Mesothelial cell of epicardium (in vitro differentiated cells): ENCODE measurements around the gene SENP2. TPM values are rescaled to one million over a fixed set of nuclear protein-coding genes. Genes with fewer than 3 reads are reported as not detected.
"Not testable (repeated sequence)": the region's sequence is repeated elsewhere in the genome, so short reads cannot be mapped to it uniquely, and the experiment has no call there.

Experiments used
- DNase-seq, 2 experiments: peaks; one replicate each; pipeline ENCODE4 v3.0.0; 2021; ENCODE audit warnings: low spot score in 2 of 2; ENCODE audit not compliant: unreplicated experiment in 2 of 2
- H3K27ac Mint-ChIP-seq: 2 replicates; pipeline ENCODE4 v1.8.0; 2021; ENCODE audit warnings: mixed read lengths
- H3K27me3 Mint-ChIP-seq: 2 replicates; pipeline ENCODE4 v1.8.0; 2021; ENCODE audit warnings: low read depth, mixed read lengths
- H3K36me3 Mint-ChIP-seq: 2 replicates; pipeline ENCODE4 v1.8.0; 2021; ENCODE audit warnings: mixed read lengths
- H3K4me1 Mint-ChIP-seq: 2 replicates; pipeline ENCODE4 v1.8.0; 2021; ENCODE audit warnings: mixed read lengths
- H3K4me3 Mint-ChIP-seq: 2 replicates; pipeline ENCODE4 v1.8.0; 2021; ENCODE audit warnings: mild to moderate bottlenecking, moderate library complexity, mixed read lengths
- H3K9me3 Mint-ChIP-seq: 2 replicates; pipeline ENCODE4 v1.8.0; 2021; ENCODE audit warnings: mixed read lengths
- total RNA-seq: library from RNA; stranded (reverse); gene quantifications from 3 replicates; pipeline ENCODE4 v1.2.1, GENCODE V29; 2021
- TF ChIP-seq, protein P1 (sequence below): fragments of 200-600 bp; sonication (generic); IDR thresholded peaks from one replicate; pipeline ENCODE4 v1.5.0; 2021; ENCODE audit warnings: antibody characterized with exemption; ENCODE audit not compliant: unreplicated experiment

SENP2 gene
- total RNA-seq, 1 donor from 2014 or later: 40.2 TPM

DNA sequence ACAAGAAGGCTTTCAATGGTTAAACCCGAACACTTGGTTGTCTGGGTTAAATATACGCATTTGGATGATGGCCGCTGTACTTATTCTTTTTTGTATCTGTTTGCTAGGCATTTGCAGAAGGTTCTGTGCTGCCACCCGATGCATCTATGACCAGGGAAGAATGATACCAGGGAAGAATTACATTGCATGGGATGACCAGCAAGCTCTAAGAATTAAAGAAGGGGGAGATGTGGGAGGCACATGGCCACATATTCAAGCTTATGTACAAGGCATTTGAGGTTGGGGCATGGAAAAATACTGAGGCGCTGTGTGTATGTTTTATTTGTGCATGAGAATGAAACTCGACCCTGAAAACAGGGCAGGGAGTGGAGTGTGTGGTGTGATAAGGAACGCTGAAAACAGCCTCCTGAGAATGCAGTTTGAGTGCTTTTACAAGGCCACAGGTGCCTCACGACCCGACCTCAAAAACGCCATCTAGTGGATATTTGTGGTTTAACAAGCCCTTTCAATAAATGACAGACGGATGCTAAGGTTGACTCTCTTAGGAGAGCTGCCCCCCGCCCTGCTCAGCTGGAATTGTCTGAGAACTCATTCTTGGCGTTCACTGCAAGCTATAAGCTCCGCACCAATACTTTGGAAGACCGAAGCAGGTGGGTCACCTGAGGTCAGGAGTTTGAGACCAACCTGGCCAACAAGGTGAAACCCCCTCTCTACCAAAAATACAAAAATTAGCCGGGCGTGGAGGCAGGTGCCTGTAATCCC is 10.8 kb upstream of the SENP2 start:
- not testable (repeated sequence) for H3K36me3 Mint-ChIP-seq, DNase-seq, H3K27me3 Mint-ChIP-seq, H3K4me1 Mint-ChIP-seq, H3K4me3 Mint-ChIP-seq
- H3K27ac Mint-ChIP-seq: peak overlapping the region; percentile 13
- H3K9me3 Mint-ChIP-seq: peaks cover 20% of the 10 kb centered on the region
- TF ChIP-seq, protein P1, sequence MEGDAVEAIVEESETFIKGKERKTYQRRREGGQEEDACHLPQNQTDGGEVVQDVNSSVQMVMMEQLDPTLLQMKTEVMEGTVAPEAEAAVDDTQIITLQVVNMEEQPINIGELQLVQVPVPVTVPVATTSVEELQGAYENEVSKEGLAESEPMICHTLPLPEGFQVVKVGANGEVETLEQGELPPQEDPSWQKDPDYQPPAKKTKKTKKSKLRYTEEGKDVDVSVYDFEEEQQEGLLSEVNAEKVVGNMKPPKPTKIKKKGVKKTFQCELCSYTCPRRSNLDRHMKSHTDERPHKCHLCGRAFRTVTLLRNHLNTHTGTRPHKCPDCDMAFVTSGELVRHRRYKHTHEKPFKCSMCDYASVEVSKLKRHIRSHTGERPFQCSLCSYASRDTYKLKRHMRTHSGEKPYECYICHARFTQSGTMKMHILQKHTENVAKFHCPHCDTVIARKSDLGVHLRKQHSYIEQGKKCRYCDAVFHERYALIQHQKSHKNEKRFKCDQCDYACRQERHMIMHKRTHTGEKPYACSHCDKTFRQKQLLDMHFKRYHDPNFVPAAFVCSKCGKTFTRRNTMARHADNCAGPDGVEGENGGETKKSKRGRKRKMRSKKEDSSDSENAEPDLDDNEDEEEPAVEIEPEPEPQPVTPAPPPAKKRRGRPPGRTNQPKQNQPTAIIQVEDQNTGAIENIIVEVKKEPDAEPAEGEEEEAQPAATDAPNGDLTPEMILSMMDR: peak; percentile 67

GRCh38 chr3:185582236-185582635 is 3.9 kb upstream of the SENP2 start:
- no peak overlapping the region for H3K27ac Mint-ChIP-seq
- DNase-seq: no peak

DNA sequence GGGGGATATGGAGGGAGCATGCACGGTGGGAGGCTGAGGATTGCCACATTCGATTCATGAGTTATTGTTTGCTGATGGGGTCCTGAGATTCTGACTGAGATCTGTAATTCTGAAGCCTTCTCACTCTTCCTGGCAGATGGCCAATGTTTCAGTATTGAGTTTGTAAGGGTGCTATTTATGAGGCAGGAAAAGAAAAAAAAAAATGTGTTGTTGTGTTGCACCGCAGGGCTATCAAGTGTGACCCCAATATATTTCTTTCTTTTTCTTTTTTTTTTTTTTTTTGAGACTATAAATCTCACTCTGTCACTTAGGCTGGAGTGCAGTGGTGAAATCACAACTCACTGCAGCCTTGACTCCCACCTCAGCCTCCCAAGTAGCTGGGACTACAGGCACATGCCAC is 3.2 kb upstream of the SENP2 start:
- no peak overlapping the region for H3K4me3 Mint-ChIP-seq
- no peak overlapping the region for H3K27ac Mint-ChIP-seq
- H3K4me1 Mint-ChIP-seq: peaks cover 15% of the 10 kb centered on the region
- no peak for DNase-seq
- no peaks in the 10 kb centered on the region for H3K9me3 Mint-ChIP-seq
- peaks cover 15% of the 10 kb centered on the region for H3K27me3 Mint-ChIP-seq
- TF ChIP-seq, protein P1: no peak
- no peaks in the 10 kb centered on the region for H3K36me3 Mint-ChIP-seq

More at GRCh38 chr3:185582236-185582635, 3.9 kb upstream of the SENP2 start:
- Mint-ChIP-seq H3K4me1 (peaks cover 15% of the 10 kb centered on the region), H3K27me3 (peaks cover 15% of the 10 kb centered on the region), H3K36me3 (no peaks in the 10 kb centered on the region), H3K4me3 (no peak overlapping the region), H3K9me3 (no peaks in the 10 kb centered on the region)
- TF ChIP-seq, protein P1: no peak

DNA sequence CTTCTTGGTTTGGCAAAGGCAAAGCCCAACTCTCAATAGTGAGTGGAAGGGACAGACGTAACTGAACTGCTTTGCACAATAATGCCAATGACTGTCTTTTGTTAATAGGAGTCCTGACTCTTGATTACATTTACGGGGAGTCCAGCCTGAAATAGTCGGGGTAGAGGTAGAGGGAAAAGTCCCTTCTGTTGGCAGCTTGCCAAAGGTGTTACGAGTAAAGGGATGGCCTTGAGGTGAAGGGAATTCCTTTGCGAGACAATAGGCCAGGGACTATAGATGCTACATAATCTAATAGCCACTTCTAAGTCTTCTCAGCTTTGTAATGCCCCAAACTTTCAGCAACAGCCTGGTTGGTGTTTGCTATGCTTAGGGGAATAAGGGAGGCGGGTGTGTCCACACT is 2.2 kb upstream of the SENP2 start:
- Mint-ChIP-seq H3K4me1 (peaks cover 22% of the 10 kb centered on the region), H3K4me3 (no peak overlapping the region), H3K27me3 (peaks cover 15% of the 10 kb centered on the region), H3K9me3 (no peaks in the 10 kb centered on the region), H3K36me3 (no peaks in the 10 kb centered on the region), H3K27ac (no peak overlapping the region)
- TF ChIP-seq, protein P1: no peak
- DNase-seq: no peak

DNA sequence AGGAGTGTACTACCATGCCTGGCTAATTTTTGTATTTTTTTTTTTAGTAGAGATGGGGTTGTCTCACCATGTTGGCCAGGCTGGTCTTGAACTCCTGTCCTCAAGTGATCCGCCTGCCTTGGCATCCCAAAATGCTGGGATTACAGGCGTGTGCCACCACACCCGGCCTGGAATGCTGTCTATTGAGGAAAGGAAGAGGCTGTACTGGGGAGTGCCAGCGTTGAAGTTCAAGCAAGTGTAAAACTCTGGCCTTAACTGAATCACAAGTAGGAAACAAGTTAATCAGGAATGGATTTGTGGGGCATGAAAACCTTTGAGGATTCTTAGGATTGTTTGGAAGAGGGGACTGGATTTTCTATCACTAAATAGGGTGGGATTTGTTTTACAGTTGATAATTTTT is 1.4 kb upstream of the SENP2 start:
- peak overlapping the region; percentile 69 for H3K27ac Mint-ChIP-seq
- TF ChIP-seq, protein P1: no peak
- H3K36me3 Mint-ChIP-seq: no peaks in the 10 kb centered on the region
- DNase-seq: no peak
- no peaks in the 10 kb centered on the region for H3K9me3 Mint-ChIP-seq
- H3K27me3 Mint-ChIP-seq: peaks cover 15% of the 10 kb centered on the region
- peaks cover 22% of the 10 kb centered on the region for H3K4me1 Mint-ChIP-seq
- no peak overlapping the region for H3K4me3 Mint-ChIP-seq
